Astrocyte of the spinal cord (primary cell): ENCODE data around the gene DMRT3.

Experiments used
- DNase-seq: peaks from one replicate; pipeline ENCODE4 v3.0.0; 2011; ENCODE audit warnings: low read depth, low spot score
- H3K4me3 ChIP-seq: 2 replicates; pipeline ENCODE4 v1.5.1; 2011; ENCODE audit warnings: low read depth, mild to moderate bottlenecking, low read length, moderate library complexity
- in situ Hi-C: cut with HindIII; loops from 2 replicates; pipeline ENCODE4 v1.10.0; 2017; ENCODE audit warnings: low sequenced_read_pairs
- TF ChIP-seq, protein P1 (sequence below): IDR thresholded peaks from 2 replicates; pipeline ENCODE4 v1.5.1; 2012; ENCODE audit warnings: low read depth, mild to moderate bottlenecking, low read length, inconsistent platforms

Gene DMRT3

DNA sequence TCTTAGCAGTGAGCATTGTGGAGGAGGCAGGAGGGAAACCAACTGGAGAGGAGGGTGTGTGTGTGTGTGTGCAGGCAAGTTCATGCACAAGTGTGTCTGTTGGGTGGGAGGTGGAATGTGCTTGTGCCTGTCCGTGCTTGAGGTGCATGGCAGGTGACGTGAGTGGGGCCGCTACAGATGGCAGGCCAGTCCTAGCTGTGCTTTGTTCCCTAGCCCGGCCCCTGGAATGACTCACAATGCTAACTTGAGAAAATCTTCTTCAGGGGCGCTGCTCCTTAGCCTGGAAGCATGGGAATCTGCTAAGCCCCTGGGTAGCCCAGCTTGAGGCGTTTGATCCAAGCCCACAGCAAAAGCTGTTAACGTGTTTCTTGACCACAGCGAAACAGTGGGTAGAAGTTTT is 48.7 kb downstream of the DMRT3 start:
- in situ Hi-C loops: no loop called here
- DNase-seq: no peak
- no peak overlapping the region for H3K4me3 ChIP-seq
- TF ChIP-seq, protein P1, sequence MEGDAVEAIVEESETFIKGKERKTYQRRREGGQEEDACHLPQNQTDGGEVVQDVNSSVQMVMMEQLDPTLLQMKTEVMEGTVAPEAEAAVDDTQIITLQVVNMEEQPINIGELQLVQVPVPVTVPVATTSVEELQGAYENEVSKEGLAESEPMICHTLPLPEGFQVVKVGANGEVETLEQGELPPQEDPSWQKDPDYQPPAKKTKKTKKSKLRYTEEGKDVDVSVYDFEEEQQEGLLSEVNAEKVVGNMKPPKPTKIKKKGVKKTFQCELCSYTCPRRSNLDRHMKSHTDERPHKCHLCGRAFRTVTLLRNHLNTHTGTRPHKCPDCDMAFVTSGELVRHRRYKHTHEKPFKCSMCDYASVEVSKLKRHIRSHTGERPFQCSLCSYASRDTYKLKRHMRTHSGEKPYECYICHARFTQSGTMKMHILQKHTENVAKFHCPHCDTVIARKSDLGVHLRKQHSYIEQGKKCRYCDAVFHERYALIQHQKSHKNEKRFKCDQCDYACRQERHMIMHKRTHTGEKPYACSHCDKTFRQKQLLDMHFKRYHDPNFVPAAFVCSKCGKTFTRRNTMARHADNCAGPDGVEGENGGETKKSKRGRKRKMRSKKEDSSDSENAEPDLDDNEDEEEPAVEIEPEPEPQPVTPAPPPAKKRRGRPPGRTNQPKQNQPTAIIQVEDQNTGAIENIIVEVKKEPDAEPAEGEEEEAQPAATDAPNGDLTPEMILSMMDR: no peak

DNA sequence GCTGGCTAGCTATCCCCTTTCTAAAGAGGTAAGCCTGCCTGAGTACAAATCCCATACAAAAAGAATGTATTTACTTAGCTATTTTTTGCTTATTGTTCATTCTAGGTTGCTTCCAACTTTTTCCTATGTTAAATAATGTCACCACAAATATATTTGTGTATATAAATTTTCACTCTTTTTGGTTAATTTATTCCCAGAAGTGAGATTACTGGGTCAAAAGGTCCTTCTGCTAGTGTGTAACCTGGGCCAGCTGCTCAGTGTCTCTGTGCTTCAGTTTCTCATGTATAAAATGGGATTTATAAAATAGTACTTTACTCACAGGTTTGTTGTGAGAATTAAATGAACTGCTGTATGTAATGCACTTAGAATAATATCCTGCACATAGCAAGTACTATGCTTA is 49.8 kb downstream of the DMRT3 start:
- H3K4me3 ChIP-seq: no peak overlapping the region
- in situ Hi-C loops: no loop called here
- TF ChIP-seq, protein P1: no peak
- DNase-seq: no peak

DNA sequence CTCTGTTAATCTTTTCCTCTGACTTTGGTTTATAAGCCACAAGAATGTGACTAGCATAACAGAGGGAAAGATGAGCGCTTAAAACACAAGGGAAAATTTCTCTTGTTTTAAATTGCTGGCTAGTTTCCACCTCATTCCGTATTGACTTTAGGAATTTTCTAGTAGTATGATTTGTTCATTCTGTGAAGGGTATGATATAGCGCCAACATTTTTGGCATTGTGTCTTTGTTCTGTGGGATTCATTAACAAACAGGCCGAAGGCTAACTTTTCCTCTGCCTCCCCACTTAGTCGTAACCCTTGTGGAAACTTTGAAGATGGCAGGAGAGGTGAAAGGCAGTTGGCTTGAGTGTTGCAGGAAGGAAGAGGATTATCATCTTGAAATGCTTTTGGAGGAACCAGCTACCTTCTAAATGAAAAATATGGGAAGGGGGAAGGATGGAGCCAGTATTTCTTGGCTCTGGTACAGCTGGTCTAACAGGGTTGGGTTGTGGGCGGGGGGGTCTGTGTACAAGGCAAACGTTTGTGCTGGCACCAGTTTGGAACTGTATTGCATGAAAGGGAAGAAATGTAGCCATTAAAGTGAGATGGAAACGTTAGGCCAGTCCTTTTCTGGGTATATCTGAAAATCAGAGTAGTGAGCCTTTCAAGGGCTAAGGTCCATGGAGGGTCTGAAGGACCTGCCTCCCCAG is 52.2 kb downstream of the DMRT3 start:
- DNase-seq: no peak
- in situ Hi-C loops: no loop called here
- TF ChIP-seq, protein P1: no peak
- no peak overlapping the region for H3K4me3 ChIP-seq

DNA sequence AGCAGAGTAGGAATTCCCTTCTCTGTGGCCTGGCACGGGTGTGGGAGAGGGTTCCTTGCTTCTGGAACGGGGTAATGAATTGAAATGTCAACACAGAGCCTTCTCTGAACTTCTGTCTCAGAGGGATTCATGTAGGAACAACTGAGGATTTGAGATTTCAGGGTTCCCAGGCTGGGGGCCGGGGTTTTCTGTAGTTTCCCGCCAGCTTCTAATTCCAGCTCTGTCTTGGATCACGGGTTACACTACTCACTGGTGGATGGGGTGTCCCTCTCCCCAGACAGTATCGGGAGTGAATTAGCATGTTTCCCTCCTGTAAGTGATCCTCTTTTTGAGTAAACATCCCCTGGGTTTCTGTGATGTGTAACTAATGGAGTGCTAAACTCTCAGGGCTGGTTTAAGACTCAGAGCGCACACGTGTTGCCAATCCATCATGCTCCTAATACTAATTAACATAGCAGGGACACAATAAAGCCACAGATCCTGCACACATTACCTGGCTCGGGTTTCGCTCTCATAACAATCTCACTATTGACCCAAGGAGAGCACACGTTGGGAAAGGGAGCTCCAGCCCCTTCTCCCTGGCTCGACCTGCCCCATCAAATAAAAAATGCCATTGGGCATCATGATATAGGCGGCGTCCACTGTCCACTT is 55.6 kb downstream of the DMRT3 start:
- no peak for DNase-seq
- H3K4me3 ChIP-seq: no peak overlapping the region
- TF ChIP-seq, protein P1: no peak
- in situ Hi-C loops: no loop called here

DNA sequence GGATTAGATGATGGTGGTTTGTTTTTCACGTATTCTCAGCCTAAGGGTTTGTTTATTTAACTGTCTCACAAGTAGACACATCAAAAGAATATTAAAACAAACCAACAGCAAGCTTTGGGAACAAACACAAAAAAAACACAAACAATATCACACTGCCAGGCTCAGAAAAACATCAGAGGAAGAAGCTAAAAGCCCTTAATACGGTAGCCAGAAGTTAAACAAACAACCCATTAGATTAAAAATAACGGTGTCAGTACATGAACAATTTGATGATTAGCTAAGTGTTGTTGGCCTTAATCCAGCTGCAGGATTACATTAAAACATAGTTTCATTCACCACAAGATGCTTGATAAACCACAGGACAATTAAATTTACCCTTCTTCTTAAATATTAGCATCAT is 57.8 kb downstream of the DMRT3 start:
- in situ Hi-C loops: no loop called here
- DNase-seq: no peak
- TF ChIP-seq, protein P1: no peak
- no peak overlapping the region for H3K4me3 ChIP-seq

DNA sequence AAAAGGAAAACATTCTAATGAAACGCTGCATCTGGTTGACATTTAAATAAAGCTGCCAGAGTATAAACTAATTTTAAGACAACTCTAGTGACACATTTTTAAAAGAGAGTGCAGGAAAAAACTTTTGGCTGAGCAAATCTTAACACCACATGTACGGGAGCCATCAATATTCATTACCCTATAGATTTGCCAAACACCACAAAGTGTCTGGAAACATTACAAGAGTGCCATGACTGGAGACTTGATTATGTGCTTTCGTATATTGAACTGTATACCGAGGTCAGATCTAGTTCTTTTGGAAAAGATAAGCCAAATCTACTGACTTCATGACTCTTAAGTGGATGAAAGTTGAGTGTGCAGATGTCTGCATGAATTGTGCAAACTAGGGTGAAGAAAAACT is 63.1 kb downstream of the DMRT3 start:
- in situ Hi-C loops: no loop called here
- no peak overlapping the region for H3K4me3 ChIP-seq
- DNase-seq: no peak
- TF ChIP-seq, protein P1: no peak
